Spleen (tissue), 7 donors: ENCODE results near the gene PPP1R12B.

Experiments used
- CTCF ChIP-seq, 11 experiments: fragments of 200-600 bp in 7 of 11; fragments of 450-650 bp in 4 of 11; sonication (generic) in 4 of 11; IDR thresholded peaks in 8 of 11; conservative IDR thresholded peaks in 3 of 11; 1 replicate in 7 of 11; 2 replicates in 4 of 11; pipeline versions ENCODE4 v1.4.0 to v1.8.0; 2016 to 2021; ENCODE audit warnings: antibody characterized with exemption in 11 of 11, inconsistent platforms in 4 of 11, mild to moderate bottlenecking in 1 of 11
- POLR2A ChIP-seq, 3 donors: fragments of 450-650 bp; IDR thresholded peaks; one replicate each; pipeline ENCODE4 v1.5.1; 2017; ENCODE audit warnings: antibody characterized with exemption in 3 of 3, mild to moderate bottlenecking in 1 of 3
- POLR2AphosphoS5 ChIP-seq, 3 donors: sonication (generic); formaldehyde crosslinking; IDR thresholded peaks; one replicate each; pipeline ENCODE4 v1.5.1; 2017; ENCODE audit warnings: antibody characterized with exemption in 3 of 3
- donor health status: DM: no; HTN: no; CAD: no; lungs with moderate emphysema.
- donor health status: DM: no; HTN: no; CAD: no.
- donor health status: DM: no; HTN: no; CAD: no.

DNA sequence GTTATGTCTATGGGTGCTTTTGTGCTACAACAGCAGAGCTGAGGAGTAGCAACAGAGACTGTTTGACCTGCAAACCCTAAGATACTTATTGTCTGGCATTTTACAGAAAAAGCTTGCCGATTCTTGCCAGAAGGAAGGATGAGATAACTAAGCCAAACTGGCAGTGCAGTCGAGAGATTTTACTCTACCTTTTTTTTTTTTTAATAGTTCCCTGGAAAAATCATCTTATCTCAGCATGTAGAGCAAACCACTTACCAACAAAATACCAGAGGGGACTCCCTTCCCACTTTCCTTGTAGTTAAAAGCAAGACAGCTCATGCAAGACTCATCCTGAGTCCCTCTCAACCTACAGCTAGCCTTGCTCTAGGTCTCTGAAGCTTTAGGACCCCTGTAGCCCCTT is 228.9 kb downstream of the PPP1R12B start:
- TF ChIP-seq CTCF (IDR thresholded peaks at IDR 0.05 in 8 of 11, conservative IDR thresholded peaks at IDR 0.05 in 3 of 11) (no peak), POLR2A (IDR thresholded peaks at IDR 0.05) (no peak), POLR2AphosphoS5 (IDR thresholded peaks at IDR 0.05) (no peak)
